ENCODE data around the gene ANAPC16.
"Not testable (repeated sequence)": the region's sequence is repeated elsewhere in the genome, so short reads cannot be mapped to it uniquely, and the experiment has no call there.

DNA sequence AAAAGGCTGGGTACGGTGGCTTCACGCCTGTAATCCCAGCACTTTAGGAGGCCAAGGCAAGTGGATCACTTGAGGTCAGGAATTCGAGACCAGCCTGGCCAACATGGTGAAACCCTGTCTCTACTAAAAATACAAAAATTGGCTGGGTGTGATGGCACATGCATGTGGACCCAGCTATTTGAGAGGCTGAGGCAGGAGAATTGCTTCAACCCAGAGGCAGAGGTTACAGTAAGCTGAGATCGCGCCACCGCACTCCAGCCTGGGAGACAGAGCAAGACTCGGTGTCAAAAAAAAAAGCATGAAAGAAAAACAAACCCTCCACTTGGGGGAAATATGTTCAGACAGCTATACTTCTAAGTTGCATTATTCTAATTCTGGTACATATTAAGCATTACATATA, 63.8 kb downstream of the ANAPC16 start:
- TF ChIP-seq RCOR1 (IDR thresholded peaks at IDR 0.05; ENCODE audit: low read depth, low read length); RAD21 (conservative IDR thresholded peaks at IDR 0.05 in 1 of 2, IDR thresholded peaks at IDR 0.05 in 1 of 2); HOXA7 (CRISPR knock-in tag; IDR thresholded peaks at IDR 0.05); POLR2A (IDR thresholded peaks at IDR 0.05; ENCODE audit: low read length); HDAC2 (IDR thresholded peaks at IDR 0.05): not testable (repeated sequence)
- TF ChIP-seq, protein P1, sequence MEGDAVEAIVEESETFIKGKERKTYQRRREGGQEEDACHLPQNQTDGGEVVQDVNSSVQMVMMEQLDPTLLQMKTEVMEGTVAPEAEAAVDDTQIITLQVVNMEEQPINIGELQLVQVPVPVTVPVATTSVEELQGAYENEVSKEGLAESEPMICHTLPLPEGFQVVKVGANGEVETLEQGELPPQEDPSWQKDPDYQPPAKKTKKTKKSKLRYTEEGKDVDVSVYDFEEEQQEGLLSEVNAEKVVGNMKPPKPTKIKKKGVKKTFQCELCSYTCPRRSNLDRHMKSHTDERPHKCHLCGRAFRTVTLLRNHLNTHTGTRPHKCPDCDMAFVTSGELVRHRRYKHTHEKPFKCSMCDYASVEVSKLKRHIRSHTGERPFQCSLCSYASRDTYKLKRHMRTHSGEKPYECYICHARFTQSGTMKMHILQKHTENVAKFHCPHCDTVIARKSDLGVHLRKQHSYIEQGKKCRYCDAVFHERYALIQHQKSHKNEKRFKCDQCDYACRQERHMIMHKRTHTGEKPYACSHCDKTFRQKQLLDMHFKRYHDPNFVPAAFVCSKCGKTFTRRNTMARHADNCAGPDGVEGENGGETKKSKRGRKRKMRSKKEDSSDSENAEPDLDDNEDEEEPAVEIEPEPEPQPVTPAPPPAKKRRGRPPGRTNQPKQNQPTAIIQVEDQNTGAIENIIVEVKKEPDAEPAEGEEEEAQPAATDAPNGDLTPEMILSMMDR (IDR thresholded peaks at IDR 0.05): not testable (repeated sequence)

Measured in A549 (cell line).